ENCODE data around the gene TFDP2. TPM values are rescaled to one million over a fixed set of nuclear protein-coding genes. Genes with fewer than 3 reads are reported as not detected.

TFDP2 gene
- total and polyA plus RNA-seq, 10 of the 15 experiments (the other 5 are each of a cell fraction or from before 2014, with no cell fraction given), result 28.3 to 100 (median 49.7) TPM

GRCh38 chr3:142097099-142097843 lies 52.1 kb downstream of the TFDP2 start:
- RAD21 ChIA-PET (ENCODE audit: unreplicated experiment), result no interaction called here
- CTCF ChIA-PET, result no interaction called here
- no peak for ATAC-seq
- Histone ChIP-seq H4K20me1 (ENCODE audit: control insufficient read depth, insufficient read depth) (no peaks in the 10 kb centered on the region), H3K79me2 (ENCODE audit: control insufficient read depth, insufficient read depth, low read length) (no peaks in the 10 kb centered on the region), H3K4me3 (no peak overlapping the region), H3K4me2 (ENCODE audit: control insufficient read depth, insufficient read depth) (no peak overlapping the region), H3K27me3 (replicated peaks in 1 of 2; ENCODE audit: control insufficient read depth in 2 of 2, insufficient read depth in 2 of 2, low read length in 1 of 2) (no peaks in the 10 kb centered on the region), H3K9ac (ENCODE audit: control insufficient read depth, insufficient read depth, low read length) (no peak overlapping the region), H3K4me1 (ENCODE audit: control insufficient read depth, insufficient read depth, low read length) (no peaks in the 10 kb centered on the region), H3K36me3 (ENCODE audit: control insufficient read depth in 2 of 2, insufficient read depth in 2 of 2, low read length in 1 of 2) (no peaks in the 10 kb centered on the region), H3K27ac (ENCODE audit: control insufficient read depth, insufficient read depth) (no peak overlapping the region), H3K9me3 (replicated peaks; ENCODE audit: control insufficient read depth, insufficient read depth, low read length) (no peaks in the 10 kb centered on the region), H2AFZ (ENCODE audit: control insufficient read depth, low read depth, low read length) (no peak overlapping the region)
- no peak for TF ChIP-seq CBX5 (IDR thresholded peaks at IDR 0.05; ENCODE audit: low read depth)
- TF ChIP-seq LARP7 (IDR thresholded peaks at IDR 0.05), result no peak
- no peak for TF ChIP-seq IKZF1 (conservative IDR thresholded peaks at IDR 0.05)
- no peak for TF ChIP-seq HSF1 (IDR thresholded peaks at IDR 0.05; ENCODE audit: low read depth, low read length)
- no peak for TF ChIP-seq ZBED1 (IDR thresholded peaks at IDR 0.05; ENCODE audit: borderline replicate concordance)
- no peak for TF ChIP-seq CHD2 (IDR thresholded peaks at IDR 0.05; ENCODE audit: borderline replicate concordance, low read depth, low read length)
- no peak for TF ChIP-seq MEF2A (IDR thresholded peaks at IDR 0.05; ENCODE audit: insufficient read depth, low read depth, low read length)
- TF ChIP-seq YBX1 (IDR thresholded peaks at IDR 0.05), result no peak
- TF ChIP-seq KDM1A (IDR thresholded peaks at IDR 0.05; ENCODE audit: borderline replicate concordance), result no peak
- TF ChIP-seq CBX3 (IDR thresholded peaks at IDR 0.05; ENCODE audit: borderline replicate concordance, low read depth), result no peak
- TF ChIP-seq ATF3 (IDR thresholded peaks at IDR 0.05; ENCODE audit: borderline replicate concordance, extremely low read depth, low read depth, low read length), result no peak
- TF ChIP-seq TCF7 (IDR thresholded peaks at IDR 0.05; ENCODE audit: borderline replicate concordance), result no peak
- no peak for DNase-seq (ENCODE audit: low read depth, low spot score)
- no TSS peak for BruUV-seq (replicated peaks)
- in situ Hi-C loops (cut with MboI) (no loop called here), intact Hi-C loops (cut with micrococcal nuclease; ENCODE audit: unreplicated experiment) (no loop called here)
- SMC1A ChIA-PET (ENCODE audit: uncharacterized antibody, unreplicated experiment), result interaction anchor here (1.2 kb wide), 1 partner anchor 12 kb away, joined by 3 read pairs; no protein-coding TSS in a partner anchor
- 90% methylated on average over 4 of the region's 4 CpGs for WGBS (ENCODE audit: insufficient coverage, insufficient replicate concordance, low lambda C conversion rate, missing lambda C conversion rate)
- no peak for FAIRE-seq
- POLR2A ChIA-PET, result no interaction called here
